HG03159 (cell line): ENCODE data around the gene CNTNAP2.

Source experiments
- ATAC-seq: cut with Tn5 transposase; IDR thresholded peaks from one replicate; pipeline ENCODE4 v1.9.1; 2021; ENCODE audit warnings: mild to moderate bottlenecking, moderate library complexity; ENCODE audit not compliant: unreplicated experiment

The CNTNAP2 gene

GRCh38 chr7:146740039-146740438 lies 623.4 kb downstream of the CNTNAP2 start:
- ATAC-seq = no peak

- ATAC-seq = no peak
Observed at GRCh38 chr7:146741911-146742310, 625.3 kb downstream of the CNTNAP2 start.

- ATAC-seq = no peak
Observed at GRCh38 chr7:146754385-146754784, 637.8 kb downstream of the CNTNAP2 start.

GRCh38 chr7:146755585-146755984 lies 639.0 kb downstream of the CNTNAP2 start:
- no peak for ATAC-seq

- ATAC-seq = no peak
Observed at GRCh38 chr7:146764458-146764857, 647.9 kb downstream of the CNTNAP2 start.

- ATAC-seq = no peak
Observed at GRCh38 chr7:146768957-146769356, 652.4 kb downstream of the CNTNAP2 start.

- no peak for ATAC-seq
Observed at GRCh38 chr7:146772601-146773000, 656.0 kb downstream of the CNTNAP2 start.

- ATAC-seq = no peak
Observed at GRCh38 chr7:146773506-146773905, 656.9 kb downstream of the CNTNAP2 start.

GRCh38 chr7:146781352-146782116 lies 664.9 kb downstream of the CNTNAP2 start:
- ATAC-seq = no peak

- ATAC-seq = no peak
Observed at GRCh38 chr7:146787266-146787665, 670.7 kb downstream of the CNTNAP2 start.

- no peak for ATAC-seq
Observed at GRCh38 chr7:146788008-146788407, 671.4 kb downstream of the CNTNAP2 start.

GRCh38 chr7:146791344-146792285 lies 675.0 kb downstream of the CNTNAP2 start:
- ATAC-seq = no peak

GRCh38 chr7:146804620-146805019 lies 688.0 kb downstream of the CNTNAP2 start:
- no peak for ATAC-seq

- no peak for ATAC-seq
Observed at GRCh38 chr7:146805082-146805481, 688.5 kb downstream of the CNTNAP2 start.

- no peak for ATAC-seq
Observed at GRCh38 chr7:146826329-146826728, 709.7 kb downstream of the CNTNAP2 start.

- ATAC-seq = no peak
Observed at GRCh38 chr7:146830686-146831085, 714.1 kb downstream of the CNTNAP2 start.

- no peak for ATAC-seq
Observed at GRCh38 chr7:146831875-146832274, 715.3 kb downstream of the CNTNAP2 start.

- ATAC-seq = no peak
Observed at GRCh38 chr7:146844405-146844804, 727.8 kb downstream of the CNTNAP2 start.

GRCh38 chr7:146858690-146859089 lies 742.1 kb downstream of the CNTNAP2 start:
- ATAC-seq = no peak

GRCh38 chr7:146861701-146862100 lies 745.1 kb downstream of the CNTNAP2 start:
- ATAC-seq = no peak

- ATAC-seq = no peak
Observed at GRCh38 chr7:146862415-146862814, 745.8 kb downstream of the CNTNAP2 start.

GRCh38 chr7:146864644-146865043 lies 748.0 kb downstream of the CNTNAP2 start:
- ATAC-seq = no peak
